Germinal center (tissue), 1 donor: Measurements from ENCODE around the gene EVI2B.
"Not testable (repeated sequence)": the region's sequence is repeated elsewhere in the genome, so short reads cannot be mapped to it uniquely, and the experiment has no call there.

Experiments used
- DNase-seq: peaks from one replicate; pipeline ENCODE4 v3.0.0; 2012; ENCODE audit warnings: mixed read lengths, low spot score

The EVI2B gene

GRCh38 chr17:31310886-31311285, 3.0 kb downstream of the EVI2B start:
- no peak for DNase-seq

- peak; percentile 23 for DNase-seq
These were observed 3.6 kb downstream of the EVI2B start for GRCh38 chr17:31310260-31310659.

GRCh38 chr17:31309556-31309955, 4.3 kb downstream of the EVI2B start:
- peak; percentile 79 for DNase-seq

GRCh38 chr17:31308372-31309334, 5.2 kb downstream of the EVI2B start:
- peak; percentile 20 for DNase-seq

DNA sequence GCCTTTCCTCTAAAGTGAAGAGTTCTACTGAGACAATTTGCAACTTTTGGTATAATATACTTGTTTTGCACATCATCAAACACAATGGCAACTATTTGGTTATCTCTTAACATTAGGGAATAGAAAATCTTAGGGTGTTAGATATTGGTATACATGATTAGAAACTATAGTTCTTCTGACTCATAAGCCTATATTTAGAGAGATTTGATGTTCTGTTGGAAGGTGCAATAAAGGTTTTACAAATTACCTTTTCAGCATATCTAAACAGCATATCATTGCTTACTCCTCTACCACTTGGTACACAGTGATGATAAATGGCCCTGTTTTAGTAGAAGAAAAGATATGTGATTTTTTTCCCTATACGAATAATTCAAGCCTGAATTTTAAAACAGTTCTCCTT, 6.2 kb downstream of the EVI2B start:
- no peak for DNase-seq

DNA sequence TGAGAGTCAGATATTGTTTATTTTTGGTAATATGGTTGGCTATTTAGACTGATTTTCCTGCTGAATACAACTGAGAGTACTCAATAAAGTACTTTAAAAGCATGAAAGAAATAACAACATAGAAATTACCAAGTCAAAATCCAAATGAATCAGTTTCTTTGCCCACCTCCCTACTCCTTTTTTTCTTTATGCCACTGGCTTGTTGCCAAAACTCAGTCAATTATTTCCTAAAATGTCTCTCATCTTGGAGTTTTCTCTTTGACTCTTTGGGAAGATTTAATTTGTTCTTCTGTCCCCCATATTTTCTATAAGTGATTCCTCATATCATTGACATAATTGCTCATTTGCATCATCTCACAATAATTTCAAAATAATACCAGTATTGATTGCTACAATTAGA, 14.2 kb downstream of the EVI2B start:
- DNase-seq: no peak

DNA sequence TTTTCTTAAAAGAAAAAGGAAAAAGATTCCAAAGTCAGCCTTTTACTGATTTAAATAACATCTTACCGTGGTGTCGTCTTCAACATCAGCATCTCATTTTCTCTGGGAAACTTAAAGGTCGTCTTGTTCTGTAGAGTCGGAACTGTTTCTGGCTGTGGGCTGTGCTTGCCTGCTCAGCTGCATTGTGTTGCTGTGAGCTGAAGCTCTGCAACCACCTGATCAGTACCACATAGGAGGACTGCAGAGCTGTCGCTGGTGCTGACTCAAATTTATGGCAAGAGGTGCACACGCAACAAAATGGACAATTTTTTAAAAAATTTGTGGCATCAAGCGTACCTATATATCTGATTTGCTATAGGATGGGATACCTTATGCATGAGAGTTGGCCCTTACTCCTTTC, 16.8 kb downstream of the EVI2B start, which contains the start of gene OMG:
Gene OMG, minus strand, starts transcription at position 150 of the 400 bp plus-strand sequence. CDS start 908 bp downstream, outside the sequence.
- no peak for DNase-seq

- DNase-seq: no peak
These were observed 17.7 kb downstream of the EVI2B start for GRCh38 chr17:31296142-31296541.

DNA sequence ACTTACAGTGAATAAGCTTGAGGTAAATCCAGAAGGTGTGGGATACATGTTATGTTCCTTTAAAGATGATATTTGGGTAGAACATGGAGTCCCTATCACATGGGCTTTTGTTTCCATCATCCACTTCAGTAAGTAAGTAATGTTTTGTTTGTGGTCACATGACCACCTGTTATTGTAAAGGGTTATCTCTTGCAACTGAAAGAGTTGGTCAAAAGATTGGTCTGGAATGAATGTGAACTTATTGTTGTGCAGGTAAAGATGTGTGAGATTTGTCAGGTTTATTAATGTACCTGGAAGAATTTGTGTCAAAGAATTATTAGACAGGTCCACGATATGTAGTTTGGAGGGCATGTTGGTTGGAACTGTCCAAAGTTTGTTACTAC, 18.4 kb downstream of the EVI2B start:
- DNase-seq: no peak

GRCh38 chr17:31294820-31295488, 18.9 kb downstream of the EVI2B start:
- DNase-seq: no peak

- no peak for DNase-seq
These were observed 19.6 kb downstream of the EVI2B start for GRCh38 chr17:31294231-31294630.

DNA sequence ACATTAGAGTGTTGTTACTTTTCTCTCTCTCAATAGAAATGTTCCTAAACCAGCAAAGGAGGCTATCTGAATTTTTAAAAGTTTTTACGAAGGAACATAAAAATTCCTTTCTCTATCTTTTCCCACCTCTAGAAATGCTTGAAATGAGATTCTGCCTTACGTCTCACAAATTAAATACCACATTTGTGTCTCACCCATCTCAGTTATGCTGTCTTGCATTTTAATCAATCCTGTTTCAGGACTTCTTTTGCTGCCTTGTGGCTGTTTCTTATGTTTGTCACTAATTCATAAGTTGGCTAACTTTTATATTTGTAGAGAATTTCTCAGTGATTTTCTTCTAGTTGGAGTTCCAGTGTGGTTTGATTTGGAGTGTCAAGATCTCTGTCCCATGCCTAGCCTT, 20.3 kb downstream of the EVI2B start:
- DNase-seq: no peak

DNA sequence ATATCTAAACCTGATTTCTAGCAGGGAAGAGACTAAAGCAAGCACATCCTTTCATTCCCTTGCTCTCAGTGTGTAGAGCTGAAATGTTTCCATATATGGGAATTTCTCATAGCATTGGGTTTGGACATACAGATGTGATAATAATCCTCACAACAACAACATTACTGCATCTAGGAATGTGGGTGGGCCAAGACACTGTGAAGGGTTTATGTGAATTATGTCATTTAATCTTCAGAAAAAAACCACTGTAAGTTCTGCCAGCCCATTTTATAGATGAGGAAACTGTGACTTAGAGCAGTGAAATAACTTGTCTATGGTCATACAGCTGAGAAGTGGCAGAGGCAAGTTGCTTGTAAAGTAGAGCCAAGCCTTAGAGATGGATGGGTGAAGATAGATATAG, 22.0 kb downstream of the EVI2B start:
- no peak for DNase-seq

DNA sequence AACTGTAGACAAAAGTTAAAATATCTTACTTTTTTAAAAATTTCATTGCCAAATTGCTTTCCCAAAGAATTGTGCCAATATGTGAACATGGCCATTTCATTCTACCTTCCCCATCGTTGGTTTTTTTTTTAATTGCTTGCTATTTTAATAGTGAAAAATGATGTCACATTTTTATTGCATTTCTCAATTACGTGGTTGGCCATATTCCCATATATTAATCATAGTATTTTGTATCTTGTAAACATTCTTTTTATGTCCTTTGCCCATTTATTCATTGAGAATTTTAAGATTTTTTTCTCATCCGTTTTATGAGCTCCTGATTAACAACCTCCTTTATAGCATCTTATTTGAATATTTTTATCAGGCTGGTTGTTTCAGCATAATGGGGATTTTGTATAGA, 24.1 kb downstream of the EVI2B start:
- DNase-seq: no peak

DNA sequence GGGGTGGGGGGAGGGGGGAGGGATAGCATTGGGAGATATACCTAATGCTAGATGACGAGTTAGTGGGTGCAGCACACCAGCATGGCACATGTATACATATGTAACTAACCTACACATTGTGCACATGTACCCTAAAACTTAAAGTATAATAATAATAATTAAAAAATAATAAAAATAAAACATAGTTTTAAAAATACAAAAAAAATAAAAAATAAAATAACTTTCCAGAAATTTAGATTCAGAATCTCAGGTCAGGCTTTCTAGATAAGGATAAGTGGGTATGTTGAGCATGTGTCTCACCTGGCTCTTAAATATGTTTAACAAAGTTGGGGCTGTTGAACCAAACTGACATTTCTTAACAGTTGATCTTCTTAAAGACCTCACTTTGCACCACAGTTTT, 25.9 kb downstream of the EVI2B start:
- DNase-seq: not testable (repeated sequence)

DNA sequence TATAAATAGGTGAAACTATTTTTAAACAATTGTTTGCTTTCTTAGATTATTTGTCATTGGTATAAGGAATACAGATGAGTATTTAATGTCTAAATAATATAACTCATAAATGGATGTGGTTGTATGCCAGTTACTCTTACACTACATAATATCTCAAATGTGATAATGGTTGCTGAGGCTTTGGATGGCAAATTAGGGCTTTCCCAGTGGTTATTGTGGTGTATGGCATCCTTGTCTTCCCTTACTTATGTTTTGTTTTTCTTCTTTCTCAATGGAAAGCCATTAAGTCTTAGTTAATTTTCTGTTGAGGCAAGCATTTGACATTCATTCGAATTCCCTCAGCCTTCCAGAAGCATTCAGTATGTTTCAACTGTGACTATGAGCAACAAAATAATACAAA, 27.3 kb downstream of the EVI2B start:
- no peak for DNase-seq

GRCh38 chr17:31283841-31284240, 30.0 kb downstream of the EVI2B start:
- no peak for DNase-seq

- DNase-seq: no peak
These were observed 32.8 kb downstream of the EVI2B start for GRCh38 chr17:31281061-31281460.

GRCh38 chr17:31279401-31279800, 34.5 kb downstream of the EVI2B start:
- DNase-seq: no peak

DNA sequence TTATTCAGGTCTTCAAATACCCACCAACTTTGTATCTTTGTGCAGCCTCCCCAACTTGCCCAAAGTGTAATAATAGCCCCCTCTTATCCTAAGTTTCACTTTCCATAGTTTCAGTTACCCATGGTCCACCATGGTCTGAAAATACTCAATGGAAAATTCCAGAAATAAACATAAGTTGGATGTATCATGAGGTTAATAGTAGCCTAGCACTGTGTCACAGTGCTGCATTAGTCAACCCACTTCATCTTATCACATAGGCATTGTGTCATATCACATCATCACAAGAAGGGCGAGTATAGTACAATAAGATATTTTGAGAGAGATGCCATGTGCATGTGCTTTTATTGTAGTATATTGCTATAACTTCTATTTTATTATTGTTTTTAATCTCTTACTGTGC, 38.7 kb downstream of the EVI2B start:
- DNase-seq: no peak

- DNase-seq: no peak
These were observed 39.6 kb downstream of the EVI2B start for GRCh38 chr17:31274252-31274651.

GRCh38 chr17:31273516-31273915, 40.3 kb downstream of the EVI2B start:
- no peak for DNase-seq

GRCh38 chr17:31272803-31273202, 41.1 kb downstream of the EVI2B start:
- no peak for DNase-seq
